Neural cell (in vitro differentiated cells): ENCODE results near the gene FRMD1. TPM values are rescaled to one million over a fixed set of nuclear protein-coding genes. Genes with fewer than 3 reads are reported as not detected.

Experiments
- H2AFZ ChIP-seq: fragments of 200-600, 300-800 bp; sonication (generic), shearing (Covaris generic); 2 replicates; pipeline ENCODE4 v1.6.0; 2014; ENCODE audit warnings: low read depth, mild to moderate bottlenecking, antibody characterized with exemption, low read length, moderate library complexity
- H3F3A ChIP-seq: fragments of 200-600 bp; shearing (Covaris generic); 2 replicates; pipeline ENCODE4 v1.6.1; 2016; ENCODE audit warnings: mild to moderate bottlenecking, moderate library complexity, mixed read lengths, antibody characterized with exemption, low read length; ENCODE audit not compliant: insufficient read depth, poor library complexity, severe bottlenecking
- H3K27ac ChIP-seq: fragments of 200-600, 300-800 bp; sonication (generic), shearing (Covaris generic); 2 replicates; pipeline ENCODE4 v1.5.1; 2014; ENCODE audit warnings: mild to moderate bottlenecking, low read length, moderate library complexity
- H3K27me3 ChIP-seq: fragments of 300-800, 200-600 bp; sonication (generic), shearing (Covaris generic); 2 replicates; pipeline ENCODE4 v1.6.0; 2014; ENCODE audit warnings: mild to moderate bottlenecking, low read depth, low read length, moderate library complexity; ENCODE audit not compliant: insufficient read depth
- H3K36me3 ChIP-seq: fragments of 300-800, 200-600 bp; sonication (generic), shearing (Covaris generic); 2 replicates; pipeline ENCODE4 v1.5.1; 2014; ENCODE audit warnings: mild to moderate bottlenecking, antibody characterized with exemption, low read length, moderate library complexity; ENCODE audit not compliant: insufficient read depth
- H3K4me2 ChIP-seq: fragments of 300-800, 200-600 bp; sonication (generic), shearing (Covaris generic); 2 replicates; pipeline ENCODE4 v1.6.0; 2014; ENCODE audit warnings: mild to moderate bottlenecking, low read length
- H3K4me3 ChIP-seq: fragments of 300-800, 200-600 bp; sonication (generic), shearing (Covaris generic); 2 replicates; pipeline ENCODE4 v1.5.1; 2014; ENCODE audit warnings: mild to moderate bottlenecking, low read length, moderate library complexity
- H3K79me2 ChIP-seq: fragments of 200-600 bp; shearing (Covaris generic); replicated peaks from 2 replicates; pipeline ENCODE4 v1.6.0; 2014; ENCODE audit warnings: mild to moderate bottlenecking, low read length, moderate library complexity; ENCODE audit not compliant: insufficient read depth
- H3K9ac ChIP-seq: fragments of 300-800, 200-600 bp; sonication (generic), shearing (Covaris generic); 2 replicates; pipeline ENCODE4 v1.6.1; 2016; ENCODE audit warnings: mild to moderate bottlenecking, low read length, mixed read lengths
- H3K9me2 ChIP-seq: fragments of 200-600 bp; shearing (Covaris generic); 2 replicates; pipeline ENCODE4 v1.6.1; 2016; ENCODE audit warnings: mild to moderate bottlenecking, low read length, mixed read lengths; ENCODE audit not compliant: insufficient read depth
- H3K9me3 ChIP-seq: fragments of 200-600, 300-800 bp; sonication (generic), shearing (Covaris generic); 2 replicates; pipeline ENCODE4 v1.6.1; 2016; ENCODE audit warnings: mild to moderate bottlenecking, mixed run types, low read length, moderate library complexity, mixed read lengths
- H4K20me1 ChIP-seq: fragments of 200-600 bp; shearing (Covaris generic); 2 replicates; pipeline ENCODE4 v1.6.1; 2016; ENCODE audit warnings: mild to moderate bottlenecking, mixed run types; ENCODE audit not compliant: insufficient read depth
- EP300 ChIP-seq: fragments of 450-650 bp; conservative IDR thresholded peaks from 2 replicates; pipeline ENCODE4 v1.6.1; 2014; ENCODE audit warnings: antibody characterized with exemption, mild to moderate bottlenecking, moderate library complexity; ENCODE audit not compliant: poor library complexity, severe bottlenecking
- EZH2 ChIP-seq: fragments of 200-600, 300-800 bp; shearing (Covaris generic), sonication (generic); IDR thresholded peaks from 2 replicates; pipeline ENCODE4 v1.6.1; 2014; ENCODE audit warnings: antibody characterized with exemption, low read length, borderline replicate concordance, mild to moderate bottlenecking; ENCODE audit not compliant: insufficient read depth, poor library complexity, severe bottlenecking
- MXI1 ChIP-seq: fragments of 450-650 bp; conservative IDR thresholded peaks from 2 replicates; pipeline ENCODE4 v1.6.1; 2014; ENCODE audit warnings: antibody characterized with exemption, mild to moderate bottlenecking; ENCODE audit not compliant: poor library complexity, severe bottlenecking
- POLR2AphosphoS5 ChIP-seq: IDR thresholded peaks from 2 replicates; pipeline ENCODE4 v1.6.1; 2012
- RAD21 ChIP-seq: fragments of 450-650 bp; conservative IDR thresholded peaks from 2 replicates; pipeline ENCODE4 v1.6.1; 2014; ENCODE audit warnings: antibody characterized with exemption, mild to moderate bottlenecking, moderate library complexity
- SMC3 ChIP-seq: fragments of 450-650 bp; conservative IDR thresholded peaks from 2 replicates; pipeline ENCODE4 v1.6.1; 2014; ENCODE audit warnings: antibody characterized with exemption, mild to moderate bottlenecking, moderate library complexity; ENCODE audit not compliant: poor library complexity
- TAF1 ChIP-seq: IDR thresholded peaks from 2 replicates; pipeline ENCODE4 v1.6.1; 2012; ENCODE audit warnings: low read depth
- polyA plus RNA-seq: library from polyadenylated mRNA; depleted of rRNA; stranded (reverse); fragments of >200 nt; gene quantifications from 2 replicates; pipeline ENCODE4 v1.2.3, GENCODE V29; 2014
- TF ChIP-seq, protein P1 (sequence below): IDR thresholded peaks from 2 replicates; pipeline ENCODE4 v1.6.1; 2012; ENCODE audit warnings: borderline replicate concordance
- TF ChIP-seq, protein P2 (sequence below): fragments of 450-650 bp; IDR thresholded peaks from 2 replicates; pipeline ENCODE4 v1.5.1; 2014; ENCODE audit warnings: antibody characterized with exemption, mild to moderate bottlenecking, moderate library complexity; ENCODE audit not compliant: poor library complexity, severe bottlenecking

FRMD1 gene
- polyA plus RNA-seq, 1 donor from 2014 or later, result not detected

DNA sequence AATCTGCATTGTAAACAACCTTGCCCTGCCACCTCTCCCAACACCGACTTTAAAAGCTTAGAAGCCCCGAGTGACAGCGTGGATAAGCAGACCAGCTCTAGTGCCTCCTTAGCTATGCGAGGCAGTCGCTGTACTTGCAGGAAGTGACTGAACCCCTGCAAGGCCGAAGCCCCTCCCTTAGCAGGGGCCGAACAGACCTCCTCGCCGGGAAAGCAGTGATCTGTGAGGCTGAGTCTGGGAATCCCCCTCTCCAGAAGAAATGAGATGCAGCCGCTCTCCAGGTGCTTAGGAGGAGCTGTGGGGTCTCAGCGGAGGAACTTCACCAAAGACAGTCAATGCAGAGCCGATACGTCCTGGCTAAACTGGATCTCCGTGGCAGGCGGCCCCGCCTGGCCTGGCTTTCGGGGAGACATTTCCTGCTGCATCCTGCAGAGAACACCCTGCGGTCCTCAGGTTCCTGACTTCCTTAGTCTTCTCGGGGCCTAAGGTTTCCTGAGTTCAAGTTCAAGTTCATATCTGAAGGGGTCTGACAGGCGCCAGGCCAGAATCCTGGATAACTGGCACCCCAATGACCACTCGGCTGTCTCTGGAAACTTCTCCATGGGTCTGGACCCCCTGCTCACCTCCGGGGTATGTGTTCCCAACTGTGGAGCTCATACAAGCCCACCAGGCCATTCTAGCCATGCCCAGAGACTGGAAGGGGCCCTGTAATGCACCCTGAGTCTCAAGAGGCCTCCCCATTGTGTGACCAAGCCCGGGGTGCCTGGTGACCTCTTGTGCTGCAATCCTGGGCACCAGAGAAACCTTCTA, 20.4 kb upstream of the FRMD1 start:
- TF ChIP-seq EZH2, result no peak
- TF ChIP-seq, protein P1, sequence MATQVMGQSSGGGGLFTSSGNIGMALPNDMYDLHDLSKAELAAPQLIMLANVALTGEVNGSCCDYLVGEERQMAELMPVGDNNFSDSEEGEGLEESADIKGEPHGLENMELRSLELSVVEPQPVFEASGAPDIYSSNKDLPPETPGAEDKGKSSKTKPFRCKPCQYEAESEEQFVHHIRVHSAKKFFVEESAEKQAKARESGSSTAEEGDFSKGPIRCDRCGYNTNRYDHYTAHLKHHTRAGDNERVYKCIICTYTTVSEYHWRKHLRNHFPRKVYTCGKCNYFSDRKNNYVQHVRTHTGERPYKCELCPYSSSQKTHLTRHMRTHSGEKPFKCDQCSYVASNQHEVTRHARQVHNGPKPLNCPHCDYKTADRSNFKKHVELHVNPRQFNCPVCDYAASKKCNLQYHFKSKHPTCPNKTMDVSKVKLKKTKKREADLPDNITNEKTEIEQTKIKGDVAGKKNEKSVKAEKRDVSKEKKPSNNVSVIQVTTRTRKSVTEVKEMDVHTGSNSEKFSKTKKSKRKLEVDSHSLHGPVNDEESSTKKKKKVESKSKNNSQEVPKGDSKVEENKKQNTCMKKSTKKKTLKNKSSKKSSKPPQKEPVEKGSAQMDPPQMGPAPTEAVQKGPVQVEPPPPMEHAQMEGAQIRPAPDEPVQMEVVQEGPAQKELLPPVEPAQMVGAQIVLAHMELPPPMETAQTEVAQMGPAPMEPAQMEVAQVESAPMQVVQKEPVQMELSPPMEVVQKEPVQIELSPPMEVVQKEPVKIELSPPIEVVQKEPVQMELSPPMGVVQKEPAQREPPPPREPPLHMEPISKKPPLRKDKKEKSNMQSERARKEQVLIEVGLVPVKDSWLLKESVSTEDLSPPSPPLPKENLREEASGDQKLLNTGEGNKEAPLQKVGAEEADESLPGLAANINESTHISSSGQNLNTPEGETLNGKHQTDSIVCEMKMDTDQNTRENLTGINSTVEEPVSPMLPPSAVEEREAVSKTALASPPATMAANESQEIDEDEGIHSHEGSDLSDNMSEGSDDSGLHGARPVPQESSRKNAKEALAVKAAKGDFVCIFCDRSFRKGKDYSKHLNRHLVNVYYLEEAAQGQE, result no peak
- no peak for TF ChIP-seq SMC3
- TF ChIP-seq EP300, result no peak
- no peak for TF ChIP-seq POLR2AphosphoS5
- TF ChIP-seq RAD21, result no peak
- TF ChIP-seq TAF1, result no peak
- no peak overlapping the region for H3K4me3 ChIP-seq
- H4K20me1 ChIP-seq, result no peaks in the 10 kb centered on the region
- H3K9ac ChIP-seq, result no peak overlapping the region
- no peaks in the 10 kb centered on the region for H3K36me3 ChIP-seq
- H3K27ac ChIP-seq, result no peak overlapping the region
- H2AFZ ChIP-seq, result no peak overlapping the region
- no peaks in the 10 kb centered on the region for H3K9me3 ChIP-seq
- no peaks in the 10 kb centered on the region for H3K79me2 ChIP-seq
- H3K9me2 ChIP-seq, result no peaks in the 10 kb centered on the region
- no peak overlapping the region for H3K4me2 ChIP-seq
- H3K27me3 ChIP-seq, result peaks cover 19% of the 10 kb centered on the region
- H3F3A ChIP-seq, result no peaks in the 10 kb centered on the region

DNA sequence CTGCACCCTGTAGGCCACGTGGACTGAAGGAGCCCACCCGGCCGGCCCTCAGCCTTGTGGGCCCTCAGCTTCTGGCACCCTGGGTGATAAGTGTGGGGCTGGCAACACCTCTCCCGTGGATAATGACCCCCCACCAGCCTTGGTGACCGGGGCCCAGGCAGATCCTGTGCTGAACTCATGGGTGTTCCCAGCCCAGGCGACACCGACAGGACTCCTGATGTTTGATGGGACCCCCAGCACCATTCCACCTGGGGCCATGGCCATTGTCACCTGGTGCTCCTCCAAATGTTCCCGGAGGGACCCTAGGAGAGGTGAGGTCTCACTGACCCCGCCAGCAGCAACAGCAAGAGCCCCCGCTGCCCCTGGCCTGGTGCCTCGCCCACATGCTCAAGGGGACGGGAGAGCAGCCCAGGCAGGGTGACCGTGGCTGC, 19.4 kb upstream of the FRMD1 start:
- H3K4me2 ChIP-seq, result no peak overlapping the region
- H3K27ac ChIP-seq, result no peak overlapping the region
- peaks cover 19% of the 10 kb centered on the region for H3K27me3 ChIP-seq
- no peaks in the 10 kb centered on the region for H3K36me3 ChIP-seq
- no peak for TF ChIP-seq EP300
- no peak overlapping the region for H3K4me3 ChIP-seq
- no peak overlapping the region for H2AFZ ChIP-seq
- H3K79me2 ChIP-seq, result no peaks in the 10 kb centered on the region
- H3K9ac ChIP-seq, result no peak overlapping the region
- H3K9me2 ChIP-seq, result no peaks in the 10 kb centered on the region
- no peaks in the 10 kb centered on the region for H3F3A ChIP-seq
- no peaks in the 10 kb centered on the region for H4K20me1 ChIP-seq
- no peaks in the 10 kb centered on the region for H3K9me3 ChIP-seq

DNA sequence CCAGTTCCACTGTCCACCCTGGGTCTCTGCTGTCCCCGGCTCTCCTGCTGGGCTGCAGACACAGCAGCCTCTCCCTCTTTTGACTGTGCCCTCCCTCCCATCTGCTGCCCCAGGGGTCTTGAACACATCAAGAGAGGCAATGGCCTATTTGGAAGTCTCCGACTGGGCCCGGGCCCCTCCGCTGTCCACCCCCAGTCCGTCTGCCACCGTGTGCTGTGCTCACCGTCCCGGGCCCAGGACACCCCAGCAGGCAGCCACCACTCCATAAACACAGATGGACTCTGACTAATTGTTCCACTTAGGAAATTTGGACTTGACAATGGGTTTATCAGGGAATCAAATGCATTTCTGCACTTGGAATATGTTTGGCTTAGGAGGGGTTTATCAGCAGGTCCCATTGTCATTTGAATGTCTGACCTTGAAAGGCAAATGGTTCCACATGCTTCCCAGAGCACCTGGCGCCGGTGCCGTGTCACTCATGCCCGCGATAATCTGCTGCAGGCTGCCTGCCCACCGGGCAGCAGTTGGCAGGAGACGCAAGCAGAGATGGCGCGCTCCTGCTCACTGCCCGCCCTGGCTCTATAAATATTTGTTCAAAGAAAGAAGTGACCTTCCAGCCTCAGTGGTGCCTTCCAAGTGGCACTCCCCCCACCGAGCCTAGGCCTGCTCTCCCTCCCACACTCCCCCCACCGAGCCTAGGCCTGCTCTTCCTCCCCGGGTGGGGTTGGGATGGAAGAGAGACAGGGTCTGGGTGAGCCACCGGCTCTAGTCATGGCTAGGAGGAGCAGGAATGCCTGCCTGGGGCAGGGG, 18.8 kb upstream of the FRMD1 start:
- Histone ChIP-seq H3K9ac (no peak overlapping the region), H3K9me3 (no peaks in the 10 kb centered on the region), H2AFZ (no peak overlapping the region), H3K36me3 (no peaks in the 10 kb centered on the region), H4K20me1 (no peaks in the 10 kb centered on the region), H3K9me2 (no peaks in the 10 kb centered on the region), H3F3A (no peaks in the 10 kb centered on the region), H3K79me2 (no peaks in the 10 kb centered on the region), H3K27me3 (peaks cover 18% of the 10 kb centered on the region), H3K4me2 (no peak overlapping the region), H3K4me3 (no peak overlapping the region), H3K27ac (no peak overlapping the region)
- TF ChIP-seq MXI1, result no peak
- no peak for TF ChIP-seq EZH2
- TF ChIP-seq SMC3, result no peak
- TF ChIP-seq EP300, result no peak
- no peak for TF ChIP-seq TAF1
- TF ChIP-seq, protein P1, result no peak
- TF ChIP-seq RAD21, result no peak
- no peak for TF ChIP-seq POLR2AphosphoS5
- TF ChIP-seq, protein P2, sequence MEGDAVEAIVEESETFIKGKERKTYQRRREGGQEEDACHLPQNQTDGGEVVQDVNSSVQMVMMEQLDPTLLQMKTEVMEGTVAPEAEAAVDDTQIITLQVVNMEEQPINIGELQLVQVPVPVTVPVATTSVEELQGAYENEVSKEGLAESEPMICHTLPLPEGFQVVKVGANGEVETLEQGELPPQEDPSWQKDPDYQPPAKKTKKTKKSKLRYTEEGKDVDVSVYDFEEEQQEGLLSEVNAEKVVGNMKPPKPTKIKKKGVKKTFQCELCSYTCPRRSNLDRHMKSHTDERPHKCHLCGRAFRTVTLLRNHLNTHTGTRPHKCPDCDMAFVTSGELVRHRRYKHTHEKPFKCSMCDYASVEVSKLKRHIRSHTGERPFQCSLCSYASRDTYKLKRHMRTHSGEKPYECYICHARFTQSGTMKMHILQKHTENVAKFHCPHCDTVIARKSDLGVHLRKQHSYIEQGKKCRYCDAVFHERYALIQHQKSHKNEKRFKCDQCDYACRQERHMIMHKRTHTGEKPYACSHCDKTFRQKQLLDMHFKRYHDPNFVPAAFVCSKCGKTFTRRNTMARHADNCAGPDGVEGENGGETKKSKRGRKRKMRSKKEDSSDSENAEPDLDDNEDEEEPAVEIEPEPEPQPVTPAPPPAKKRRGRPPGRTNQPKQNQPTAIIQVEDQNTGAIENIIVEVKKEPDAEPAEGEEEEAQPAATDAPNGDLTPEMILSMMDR, result no peak
